ENCODE results near the gene RMND1. TPM values are rescaled to one million over a fixed set of nuclear protein-coding genes. Genes with fewer than 3 reads are reported as not detected.

Gene RMND1
- total and polyA plus RNA-seq, 2 of the 13 experiments (the other 11 are each of a cell fraction or from before 2014, with no cell fraction given): 34.0 to 72.5 TPM

- TF ChIP-seq DMTF1 (CRISPR knock-in tag; IDR thresholded peaks at IDR 0.05) (no peak), PLRG1 (conservative IDR thresholded peaks at IDR 0.05) (no peak), NFE2 (CRISPR knock-in tag; IDR thresholded peaks at IDR 0.05) (no peak), GATAD2A (CRISPR knock-in tag; IDR thresholded peaks at IDR 0.05) (peak; percentile 45; the same call in 1 of the 2 replicates), E2F2 (CRISPR knock-in tag; IDR thresholded peaks at IDR 0.05; ENCODE audit: borderline replicate concordance) (0 out of 2 replicates have a peak, but pooled peaks have one; percentile 20), ZNF503 (CRISPR knock-in tag; IDR thresholded peaks at IDR 0.05) (peak; percentile 17; the same call in 1 of the 2 replicates), KDM2A (CRISPR knock-in tag; IDR thresholded peaks at IDR 0.05; ENCODE audit: borderline replicate concordance, low read depth) (no peak; the same call in 1 of the 2 replicates), HDAC1 (CRISPR knock-in tag; IDR thresholded peaks at IDR 0.05) (no peak), ZNF790 (CRISPR knock-in tag; IDR thresholded peaks at IDR 0.05; ENCODE audit: borderline replicate concordance) (no peak), ZNF256 (CRISPR knock-in tag; conservative IDR thresholded peaks at IDR 0.05) (no peak), ZNF431 (CRISPR knock-in tag; IDR thresholded peaks at IDR 0.05; ENCODE audit: borderline replicate concordance, low read depth) (no peak), ZNF703 (CRISPR knock-in tag; IDR thresholded peaks at IDR 0.05; ENCODE audit: borderline replicate concordance) (no peak), SKI (IDR thresholded peaks at IDR 0.05; ENCODE audit: partially characterized antibody) (no peak), ZNF510 (CRISPR knock-in tag; IDR thresholded peaks at IDR 0.05; ENCODE audit: low read depth) (0 out of 2 replicates have a peak, but pooled peaks have one; percentile 21), UBTF (CRISPR knock-in tag; IDR thresholded peaks at IDR 0.05) (no peak), ZNF674 (CRISPR knock-in tag; IDR thresholded peaks at IDR 0.05; ENCODE audit: low read depth) (0 out of 2 replicates have a peak, but pooled peaks have one; percentile 60), NR1H2 (CRISPR knock-in tag; IDR thresholded peaks at IDR 0.05; ENCODE audit: borderline replicate concordance, low read depth) (no peak), MATR3 (CRISPR knock-in tag; IDR thresholded peaks at IDR 0.05) (no peak), TMF1 (CRISPR knock-in tag; IDR thresholded peaks at IDR 0.05; ENCODE audit: low read depth) (no peak), ELK4 (CRISPR knock-in tag; IDR thresholded peaks at IDR 0.05; ENCODE audit: borderline replicate concordance) (no peak), NFE2L1 (CRISPR knock-in tag; IDR thresholded peaks at IDR 0.05; ENCODE audit: borderline replicate concordance) (no peak)
Observed at GRCh38 chr6:151493161-151493803, 41.4 kb upstream of the RMND1 start (continued).

Data from HepG2 (cell line).